Kidney (tissue), 14 donors: Measurements from ENCODE around the gene C11orf52. TPM values are rescaled to one million over a fixed set of nuclear protein-coding genes. Genes with fewer than 3 reads are reported as not detected.

ENCODE experiments used
- DNase-seq, 5 donors: peaks; one replicate each; pipeline ENCODE4 v3.0.0-alpha.2; 2013 to 2020
- FAIRE-seq: peaks from 2 replicates; lab custom pipeline; 2012; peaks lifted over from hg19 to GRCh38; lab: Jason Lieb, UNC
- H3K27ac ChIP-seq, 2 donors: one replicate each; pipeline ENCODE4 v1.7.0; 2013; ENCODE audit warnings: low read depth in 2 of 2, low read length in 2 of 2, inconsistent platforms in 1 of 2
- H3K27me3 ChIP-seq: one replicate; pipeline ENCODE4 v1.7.1; 2013; ENCODE audit warnings: low read length, inconsistent platforms; ENCODE audit not compliant: control insufficient read depth, insufficient read depth
- H3K36me3 ChIP-seq, 3 donors: one replicate each; pipeline versions ENCODE4 v1.7.0 to v1.7.1; 2013; ENCODE audit warnings: low read length in 3 of 3, control low read depth in 1 of 3, inconsistent platforms in 1 of 3; ENCODE audit not compliant: insufficient read depth in 3 of 3, control insufficient read depth in 2 of 3
- H3K4me1 ChIP-seq, 3 donors: one replicate each; pipeline versions ENCODE4 v1.7.0 to v1.7.1; 2013; ENCODE audit warnings: low read length in 3 of 3, inconsistent platforms in 1 of 3, low read depth in 1 of 3; ENCODE audit not compliant: control insufficient read depth in 2 of 3, insufficient read depth in 2 of 3
- H3K4me3 ChIP-seq, 3 donors: one replicate each; pipeline versions ENCODE4 v1.7.0 to v1.8.1; 2013; ENCODE audit warnings: low read length in 3 of 3, control low read depth in 1 of 3, inconsistent platforms in 1 of 3
- H3K9ac ChIP-seq, 3 donors: one replicate each; pipeline versions ENCODE4 v1.7.0 to v1.7.1; 2013; ENCODE audit warnings: low read length in 3 of 3, control low read depth in 1 of 3, inconsistent platforms in 1 of 3
- H3K9me3 ChIP-seq, 3 donors: one replicate each; pipeline versions ENCODE4 v1.7.0 to v1.7.1; 2013; ENCODE audit warnings: low read length in 3 of 3, control low read depth in 1 of 3, inconsistent platforms in 1 of 3; ENCODE audit not compliant: control insufficient read depth in 2 of 3, insufficient read depth in 1 of 3
- CTCF ChIP-seq: IDR thresholded peaks from 3 replicates; pipeline ENCODE4 v1.5.1; 2012; ENCODE audit warnings: mild to moderate bottlenecking, moderate library complexity, borderline replicate concordance; ENCODE audit not compliant: insufficient read depth; ENCODE audit errors: extremely low read depth
- intact Hi-C: fragments of 100-400 bp; cut with DNase I; formaldehyde crosslinking; loops from one replicate; pipeline ENCODE4 v1.11.1; 2022
- polyA plus RNA-seq: library from polyadenylated mRNA; stranded (reverse); fragments of 350-450 nt; fragmentation: Illumina TruSeq; extraction: RNeasy Lipid Tissue Mini Kit (QIAGEN cat#74804); gene quantifications from one replicate; pipeline ENCODE4 v1.2.3, GENCODE V29; 2014; ENCODE audit warnings: low read depth, low replicate concordance; ENCODE audit not compliant: insufficient read depth
- total RNA-seq: library from RNA; stranded (reverse); fragmentation: NEBNext Ultra II Directional; extraction: Animal tissue kit (Norgen Biotek cat#: 25700); gene quantifications from one replicate; pipeline ENCODE4 v1.2.1, GENCODE V29; 2021
- donor health status: control.
- donor health status: control.
- donor health status: control.
- donor health status: control.
- donor health status: control.
- donor health status: DM: yes; HTN: yes; CAD: no.
- donor health status: Normal renal cell carcinoma (clear cell type).

C11orf52 gene
- total and polyA plus RNA-seq, 2 donors from 2014 or later, result 27.8 to 103 TPM

DNA sequence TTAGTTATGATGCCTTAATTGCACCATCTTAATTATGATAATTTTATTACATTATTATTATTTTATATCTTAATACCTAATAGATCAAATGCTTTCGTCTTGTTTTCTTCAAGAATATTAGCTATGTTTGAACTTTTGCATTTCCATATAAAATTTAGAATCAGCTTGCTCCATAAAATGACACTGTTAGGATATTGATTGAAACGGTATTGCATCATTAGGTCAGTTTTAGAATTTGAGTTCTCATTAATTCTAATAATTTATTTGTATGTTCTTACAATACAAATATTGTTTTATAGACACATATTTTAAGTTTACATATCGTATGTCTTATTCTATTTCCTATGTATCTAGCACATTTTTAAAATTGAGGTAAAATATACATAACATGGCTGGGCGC lies 32.7 kb upstream of the C11orf52 start:
- intact Hi-C loops, result no loop called here
- H3K9ac ChIP-seq, result no peak overlapping the region
- no peak for FAIRE-seq
- no peak overlapping the region for H3K4me3 ChIP-seq
- DNase-seq, result no peak
- TF ChIP-seq CTCF, result no peak
- no peaks in the 10 kb centered on the region for H3K4me1 ChIP-seq
- H3K9me3 ChIP-seq, result no peaks in the 10 kb centered on the region
- no peak overlapping the region for H3K27ac ChIP-seq
- no peaks in the 10 kb centered on the region for H3K36me3 ChIP-seq
- no peaks in the 10 kb centered on the region for H3K27me3 ChIP-seq

DNA sequence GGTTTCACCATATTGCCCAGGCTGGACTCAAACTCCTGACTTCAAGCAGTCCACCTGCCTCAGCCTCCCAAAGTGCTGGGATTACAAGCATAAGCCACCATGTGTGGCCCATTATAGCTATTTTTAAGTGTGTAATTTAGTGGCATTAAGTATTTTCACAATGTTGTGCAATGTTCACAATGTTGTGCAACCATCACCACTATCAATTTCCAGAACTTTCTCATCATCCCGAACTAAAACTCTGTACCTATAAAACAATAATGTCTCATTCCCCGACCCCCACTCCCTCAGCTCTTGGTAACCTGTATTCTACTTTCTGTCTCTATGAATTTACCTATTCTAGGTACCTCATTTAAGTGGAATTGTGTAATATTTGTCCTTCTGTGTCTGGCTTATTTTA lies 31.9 kb upstream of the C11orf52 start:
- intact Hi-C loops, result no loop called here
- Histone ChIP-seq H3K9me3 (no peaks in the 10 kb centered on the region), H3K4me3 (no peak overlapping the region), H3K36me3 (no peaks in the 10 kb centered on the region), H3K27me3 (no peaks in the 10 kb centered on the region), H3K27ac (no peak overlapping the region), H3K9ac (no peak overlapping the region), H3K4me1 (no peaks in the 10 kb centered on the region)
- DNase-seq (no peak), FAIRE-seq (no peak)
- no peak for TF ChIP-seq CTCF

- H3K4me1 ChIP-seq, result no peaks in the 10 kb centered on the region
These were observed 13.3 kb upstream of the C11orf52 start for GRCh38 chr11:111905411-111905810.

More at GRCh38 chr11:111905411-111905810, 13.3 kb upstream of the C11orf52 start:
- no peak for TF ChIP-seq CTCF
- H3K27ac ChIP-seq, result no peak overlapping the region
- no peak overlapping the region for H3K9ac ChIP-seq
- H3K27me3 ChIP-seq, result no peaks in the 10 kb centered on the region
- no peak overlapping the region for H3K4me3 ChIP-seq
- no peaks in the 10 kb centered on the region for H3K36me3 ChIP-seq
- intact Hi-C loops, result no loop called here
- FAIRE-seq, result no peak
- no peak for DNase-seq
- H3K9me3 ChIP-seq, result no peaks in the 10 kb centered on the region
